Neural progenitor cell (in vitro differentiated cells): ENCODE results near the gene SERINC5.

Experiments
- CTCF ChIP-seq: fragments of 200-600 bp; sonication (generic); IDR thresholded peaks from 2 replicates; pipeline ENCODE4 v1.5.1; 2017; ENCODE audit warnings: antibody characterized with exemption, mild to moderate bottlenecking
- EZH2 ChIP-seq: fragments of 200-600 bp; sonication (generic); IDR thresholded peaks from 2 replicates; pipeline ENCODE4 v1.6.1; 2017; ENCODE audit warnings: antibody characterized with exemption, mild to moderate bottlenecking, moderate library complexity
- EZH2phosphoT487 ChIP-seq: fragments of 200-600 bp; sonication (generic); IDR thresholded peaks from 2 replicates; pipeline ENCODE4 v1.6.1; 2017; ENCODE audit warnings: antibody characterized with exemption

GRCh38 chr5:80076131-80077050, 179.5 kb downstream of the SERINC5 start:
- TF ChIP-seq CTCF (no peak), EZH2phosphoT487 (no peak), EZH2 (no peak)
